Left ventricle myocardium inferior (tissue), 1 donor: Measurements from ENCODE around the gene PHACTR3. TPM values are rescaled to one million over a fixed set of nuclear protein-coding genes. Genes with fewer than 3 reads are reported as not detected.

Experiments used
- DNase-seq: peaks from one replicate; pipeline ENCODE4 v3.0.0-alpha.2; 2020
- H3K27ac ChIP-seq: fragments of 200-600 bp; replicated peaks from 2 replicates; pipeline ENCODE4 v1.8.0; 2021
- H3K27me3 ChIP-seq: fragments of 200-600 bp; 2 replicates; pipeline ENCODE4 v1.8.0; 2021; ENCODE audit warnings: low read depth
- H3K36me3 ChIP-seq: fragments of 200-600 bp; 2 replicates; pipeline ENCODE4 v1.8.0; 2021
- H3K4me1 ChIP-seq: fragments of 200-600 bp; 2 replicates; pipeline ENCODE4 v1.8.0; 2021
- H3K4me3 ChIP-seq: fragments of 200-600 bp; 2 replicates; pipeline ENCODE4 v1.8.0; 2021; ENCODE audit warnings: mild to moderate bottlenecking, moderate library complexity
- H3K9me3 ChIP-seq: fragments of 200-600 bp; replicated peaks from 2 replicates; pipeline ENCODE4 v1.8.0; 2021
- CTCF ChIP-seq: fragments of 200-600 bp; IDR thresholded peaks from 2 replicates; pipeline ENCODE4 v1.8.0; 2021; ENCODE audit warnings: antibody characterized with exemption, mild to moderate bottlenecking, borderline replicate concordance
- intact Hi-C: fragments of 100-400 bp; cut with micrococcal nuclease; formaldehyde crosslinking; loops from one replicate; pipeline ENCODE4 v1.11.0; 2022
- total RNA-seq: library from RNA; stranded (reverse); fragmentation: NEBNext Ultra II Directional; extraction: Animal tissue kit (Norgen Biotek cat#: 25700); gene quantifications from one replicate; pipeline ENCODE4 v1.2.1, GENCODE V29; 2021
- donor health status: DM: no; HTN: yes; CAD: no; lungs with severe emphysema.

PHACTR3 gene
- total RNA-seq, 1 donor from 2014 or later = 4.3 TPM

- no peak overlapping the region for H3K4me3 ChIP-seq
- H3K4me1 ChIP-seq = peaks cover 11% of the 10 kb centered on the region
- intact Hi-C loops = no loop called here
- H3K9me3 ChIP-seq = no peaks in the 10 kb centered on the region
- H3K36me3 ChIP-seq = no peaks in the 10 kb centered on the region
- peaks cover 10% of the 10 kb centered on the region for H3K27me3 ChIP-seq
- TF ChIP-seq CTCF = no peak
- no peak overlapping the region for H3K27ac ChIP-seq
- DNase-seq = no peak
Measured at GRCh38 chr20:59636766-59637370, 32.5 kb downstream of the PHACTR3 start.

- no peak overlapping the region for H3K4me3 ChIP-seq
- intact Hi-C loops = no loop called here
- no peaks in the 10 kb centered on the region for H3K9me3 ChIP-seq
- no peak for TF ChIP-seq CTCF
- H3K4me1 ChIP-seq = peaks cover 24% of the 10 kb centered on the region
- no peak overlapping the region for H3K27ac ChIP-seq
- H3K27me3 ChIP-seq = peaks cover 10% of the 10 kb centered on the region
- no peak for DNase-seq
- H3K36me3 ChIP-seq = no peaks in the 10 kb centered on the region
Measured at GRCh38 chr20:59640267-59640666, 35.9 kb downstream of the PHACTR3 start.

- Histone ChIP-seq H3K4me1 (peaks cover 13% of the 10 kb centered on the region), H3K27me3 (no peaks in the 10 kb centered on the region), H3K9me3 (no peaks in the 10 kb centered on the region), H3K27ac (no peak overlapping the region), H3K4me3 (no peak overlapping the region), H3K36me3 (no peaks in the 10 kb centered on the region)
- intact Hi-C loops = no loop called here
- DNase-seq = no peak
- no peak for TF ChIP-seq CTCF
Measured at GRCh38 chr20:59643615-59644061, 39.3 kb downstream of the PHACTR3 start.

GRCh38 chr20:59644371-59644939 lies 40.1 kb downstream of the PHACTR3 start:
- H3K4me3 ChIP-seq = no peak overlapping the region
- H3K4me1 ChIP-seq = peaks cover 13% of the 10 kb centered on the region
- H3K9me3 ChIP-seq = no peaks in the 10 kb centered on the region
- DNase-seq = no peak
- no peaks in the 10 kb centered on the region for H3K27me3 ChIP-seq
- no peak for TF ChIP-seq CTCF
- intact Hi-C loops = no loop called here
- H3K36me3 ChIP-seq = no peaks in the 10 kb centered on the region
- no peak overlapping the region for H3K27ac ChIP-seq

GRCh38 chr20:59645271-59645670 lies 40.9 kb downstream of the PHACTR3 start:
- H3K4me3 ChIP-seq = no peak overlapping the region
- DNase-seq = no peak

More at GRCh38 chr20:59645271-59645670, 40.9 kb downstream of the PHACTR3 start:
- Histone ChIP-seq H3K27ac (no peak overlapping the region), H3K9me3 (no peaks in the 10 kb centered on the region), H3K36me3 (no peaks in the 10 kb centered on the region), H3K4me1 (peaks cover 13% of the 10 kb centered on the region), H3K27me3 (no peaks in the 10 kb centered on the region)
- TF ChIP-seq CTCF = no peak
- intact Hi-C loops = no loop called here
